HG03571 (cell line): ENCODE measurements around the gene TMEM109.
"Not testable (repeated sequence)": the region's sequence is repeated elsewhere in the genome, so short reads cannot be mapped to it uniquely, and the experiment has no call there.

Source experiments
- ATAC-seq: cut with Tn5 transposase; IDR thresholded peaks from one replicate; pipeline ENCODE4 v1.9.1; 2021; ENCODE audit not compliant: unreplicated experiment

TMEM109 gene

DNA sequence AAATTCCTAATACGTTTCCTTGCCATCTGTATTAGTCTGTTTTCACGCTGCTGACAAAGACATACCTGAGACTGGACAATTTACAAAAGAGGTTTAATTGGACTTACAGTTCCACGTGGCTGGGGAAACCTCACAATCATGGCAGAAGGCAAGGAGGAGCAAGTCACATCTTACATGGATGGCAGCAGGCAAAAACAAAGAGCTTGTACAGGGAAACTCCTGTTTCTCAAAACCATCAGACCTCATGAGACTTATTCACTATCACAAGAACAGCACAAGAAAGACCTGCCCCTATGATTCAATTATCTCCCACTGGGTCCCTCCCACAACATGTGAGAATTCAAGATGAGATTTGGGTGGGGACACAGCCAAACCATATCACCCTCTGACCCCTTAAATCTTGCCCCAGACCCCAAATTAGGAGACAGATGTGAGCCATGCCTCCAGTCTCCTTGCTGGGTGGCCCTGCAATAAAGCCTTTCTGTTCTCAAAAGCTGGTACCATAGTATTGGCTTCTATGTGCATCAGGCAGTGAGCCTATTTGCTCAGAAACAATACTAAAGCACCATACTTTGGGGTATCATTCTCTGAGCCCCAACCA lies 4.2 kb upstream of the TMEM109 start:
- not testable (repeated sequence) for ATAC-seq

DNA sequence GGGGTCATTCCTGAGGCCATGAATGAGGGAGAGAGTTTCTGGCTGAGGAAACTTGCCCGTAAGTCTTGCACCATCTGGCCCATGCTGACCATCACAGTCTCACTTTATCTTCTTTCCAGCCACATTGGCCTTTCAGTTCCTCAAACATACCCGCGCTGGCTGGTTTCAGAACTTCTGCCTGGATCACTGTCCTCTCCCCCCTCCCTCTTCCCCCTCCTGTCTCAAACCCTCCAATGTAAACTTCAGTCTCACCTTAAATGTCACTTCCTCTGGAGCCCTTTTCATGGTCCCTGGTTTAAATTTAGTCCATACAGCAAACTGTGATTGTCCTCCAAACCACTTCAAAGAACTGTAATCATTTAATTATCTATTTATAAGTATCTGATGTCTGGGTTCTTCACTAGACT lies 3.7 kb upstream of the TMEM109 start:
- ATAC-seq, result peak; percentile 36

DNA sequence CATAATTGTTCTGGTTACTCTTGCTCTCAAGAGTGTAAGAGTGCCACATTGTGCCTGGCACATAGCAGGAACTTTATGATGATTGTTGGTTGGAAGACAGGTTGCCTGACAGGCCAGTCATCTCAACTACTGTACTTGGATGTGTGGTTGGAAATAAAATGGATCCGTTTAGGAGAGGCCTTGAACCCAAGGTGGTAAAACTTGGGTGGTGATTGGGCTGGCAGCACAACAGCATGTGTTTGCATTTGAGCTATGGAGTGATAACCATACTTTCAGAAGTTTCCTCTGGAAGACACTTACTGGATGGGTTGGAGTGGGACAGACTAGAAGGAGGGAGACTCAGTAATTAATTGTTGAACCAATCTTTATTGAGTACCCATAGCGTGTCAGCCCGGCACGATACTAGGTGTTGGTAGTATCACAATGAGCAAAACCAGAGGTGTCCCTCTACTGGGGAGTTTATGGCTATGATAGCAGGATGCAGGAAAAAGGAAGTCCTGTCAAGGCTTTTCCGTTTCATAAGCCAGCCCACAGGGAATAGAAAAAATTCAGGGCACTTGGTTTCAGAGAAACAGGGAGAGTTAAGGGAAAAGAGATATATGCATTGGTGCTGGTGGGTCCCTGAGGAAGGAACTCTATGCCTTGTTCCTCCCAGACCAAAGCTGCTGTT lies 3.1 kb upstream of the TMEM109 start:
- ATAC-seq, result no peak

DNA sequence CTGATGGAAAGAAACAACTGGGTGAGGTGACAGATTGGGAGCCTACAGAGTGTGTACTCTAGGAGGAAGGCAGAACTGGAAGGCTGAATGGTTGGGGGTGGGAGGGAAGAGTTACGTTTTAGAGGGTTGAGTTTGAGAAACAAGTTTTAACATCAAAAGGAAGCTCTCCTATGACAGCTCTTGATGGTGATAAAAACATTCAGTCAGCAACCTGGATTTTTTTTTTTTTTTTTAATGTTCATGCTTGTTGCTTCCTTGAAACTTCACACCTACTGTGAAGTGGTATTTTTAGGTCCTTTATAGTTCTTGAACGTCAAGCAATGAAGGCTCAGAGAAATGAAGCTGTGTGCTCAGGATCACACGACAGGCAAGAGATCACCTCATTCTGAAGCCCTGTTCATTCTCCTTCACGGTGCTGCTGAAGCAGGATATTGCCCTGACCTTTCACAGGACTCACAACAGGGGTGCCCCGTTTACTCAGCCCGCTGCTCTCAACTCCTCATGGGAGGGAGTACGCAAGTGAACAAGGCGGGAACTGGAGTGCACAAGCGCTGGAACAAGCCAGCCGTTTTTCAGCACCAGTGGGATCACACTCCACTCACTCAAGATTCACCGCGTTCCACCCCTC lies 1.6 kb upstream of the TMEM109 start:
- ATAC-seq, result no peak

DNA sequence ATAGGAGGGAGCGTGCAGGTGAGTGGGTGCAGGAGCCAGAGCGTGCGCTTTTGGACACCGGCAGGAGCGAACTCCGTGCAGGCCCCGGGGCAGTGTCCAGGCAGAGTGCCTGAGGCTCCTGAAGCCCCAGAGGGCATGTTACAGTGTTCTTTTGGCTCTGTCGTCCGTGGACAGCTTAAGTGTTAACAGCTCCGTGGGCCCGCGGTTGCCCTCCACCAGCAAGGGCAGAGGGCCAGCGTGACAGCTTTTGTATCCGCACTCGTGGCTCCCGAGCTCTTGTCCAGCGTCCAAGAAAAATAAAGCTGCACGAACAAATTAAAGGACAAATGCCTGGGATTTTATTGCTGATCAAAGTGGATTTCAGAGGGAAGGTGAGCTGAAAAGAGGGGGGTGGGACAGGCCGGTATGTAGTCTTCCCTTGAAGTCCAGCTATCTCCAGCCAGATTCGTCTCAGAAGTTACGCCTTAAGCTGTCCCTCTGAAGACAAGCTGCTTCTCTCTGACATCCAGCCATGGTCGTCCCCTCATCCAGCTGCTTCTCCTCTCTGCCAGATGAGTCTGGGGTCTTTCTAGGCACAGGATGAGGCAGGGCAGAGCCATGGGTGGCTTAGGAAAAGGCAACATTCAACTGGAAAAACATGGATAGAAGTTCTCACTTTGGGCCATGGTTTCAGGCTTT lies 968 bp upstream of the TMEM109 start:
- ATAC-seq, result no peak

DNA sequence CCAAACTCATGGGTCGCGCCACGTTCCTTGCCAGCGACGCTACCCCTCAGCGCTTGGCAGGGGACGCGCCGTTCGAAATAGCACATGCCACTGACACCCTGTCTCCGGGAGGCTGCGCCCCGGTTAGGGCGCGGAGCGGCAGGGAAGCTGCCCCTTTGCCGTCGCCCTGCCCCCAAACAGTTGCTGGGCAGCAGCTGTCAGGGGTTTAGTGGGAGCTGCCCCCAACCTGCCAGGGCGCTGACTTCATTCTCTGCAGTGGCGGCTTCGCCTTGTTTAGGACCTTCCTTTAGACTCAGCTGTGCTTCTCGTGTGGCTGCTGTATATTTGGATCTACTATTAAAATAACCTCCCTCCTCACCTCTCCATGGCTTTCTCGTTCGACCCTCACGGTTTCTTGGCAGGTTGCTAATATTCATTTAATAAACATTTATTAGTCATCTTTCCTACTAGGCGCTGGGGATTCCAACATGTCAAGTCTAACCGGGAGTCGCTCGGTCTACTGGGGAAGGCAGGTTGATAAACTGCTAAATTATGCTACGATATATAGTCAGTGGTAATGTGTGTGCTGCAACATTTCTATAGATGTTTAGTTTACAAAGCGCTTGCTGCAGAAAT lies 782 bp downstream of the TMEM109 start:
- peak; percentile 4 for ATAC-seq

DNA sequence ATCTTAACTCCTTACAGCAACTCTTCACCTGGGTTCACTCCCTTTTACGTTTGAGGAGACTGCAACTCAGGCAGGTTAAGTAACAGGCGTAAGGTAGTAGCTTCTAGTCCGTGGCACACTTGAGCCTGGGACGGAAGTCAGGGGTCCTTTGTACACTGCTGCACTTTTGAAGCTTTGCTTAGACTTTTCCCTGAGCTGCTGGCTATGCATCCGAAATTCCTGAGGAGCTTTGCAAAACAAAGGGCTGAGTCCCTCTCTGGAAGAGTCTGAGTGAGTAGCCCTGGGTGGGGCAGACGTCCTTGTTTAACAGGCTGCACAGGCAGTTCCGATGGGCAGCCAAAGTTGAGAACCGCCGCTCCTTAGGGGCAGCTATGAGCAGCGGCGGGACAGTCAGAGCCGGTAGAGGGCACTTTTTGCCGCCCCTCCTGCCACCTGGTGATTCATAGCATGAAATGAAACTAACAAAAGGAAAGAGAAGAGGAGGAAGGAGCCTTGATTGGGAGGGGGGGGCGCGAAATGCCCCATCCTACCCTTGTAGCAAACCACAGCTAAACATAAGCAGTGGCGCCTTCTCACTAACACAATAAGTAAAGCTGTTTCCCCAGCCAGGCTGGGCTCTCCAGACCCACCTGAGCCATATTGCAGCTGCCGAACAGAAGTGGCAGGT lies 1.4 kb downstream of the TMEM109 start:
- peak; percentile 44 for ATAC-seq

DNA sequence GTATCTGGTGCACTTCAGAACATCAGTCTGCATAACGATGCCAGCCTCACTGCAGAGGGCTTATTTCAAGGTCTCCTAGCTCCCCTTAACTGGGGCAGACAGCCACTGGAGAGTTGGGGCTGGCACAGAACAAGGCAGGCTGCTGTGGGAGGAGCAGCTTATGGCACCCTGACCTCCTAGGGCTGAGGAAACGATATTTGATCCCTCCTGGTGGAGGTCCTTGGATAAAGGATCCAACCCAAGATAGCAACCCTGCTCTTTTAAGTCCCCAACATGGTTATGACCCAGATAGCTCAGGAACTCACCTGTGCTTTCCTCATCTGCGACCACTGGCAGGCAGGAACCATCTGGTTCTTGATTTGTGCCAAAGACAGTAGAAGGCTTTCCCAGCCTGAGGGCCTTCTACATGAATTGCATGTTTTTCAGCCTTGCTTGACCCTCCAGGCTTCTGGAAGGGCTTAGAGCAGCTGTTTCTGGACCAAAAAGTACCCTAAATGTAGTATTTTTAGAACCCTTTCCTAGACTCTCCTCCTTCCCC lies 2.8 kb downstream of the TMEM109 start:
- no peak for ATAC-seq

DNA sequence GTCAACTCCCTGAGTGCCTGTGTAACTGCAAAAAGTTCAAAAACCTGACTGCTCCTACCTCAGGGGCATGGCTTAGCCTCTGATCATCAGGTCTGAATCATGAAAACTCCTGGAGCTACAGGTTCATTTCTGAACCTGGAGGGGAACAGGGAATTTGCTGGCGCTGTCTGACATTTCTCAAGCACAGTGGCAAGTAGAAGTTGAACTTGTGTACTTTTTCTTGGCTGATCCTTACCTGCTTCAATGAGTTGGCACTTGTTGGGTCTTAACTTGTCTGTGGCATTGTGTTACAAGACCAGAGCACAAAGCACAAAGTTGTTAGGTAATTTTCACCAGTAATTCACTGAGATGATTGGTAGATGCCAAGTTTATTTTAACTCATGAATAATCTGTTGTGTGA lies 3.3 kb downstream of the TMEM109 start:
- ATAC-seq, result no peak

DNA sequence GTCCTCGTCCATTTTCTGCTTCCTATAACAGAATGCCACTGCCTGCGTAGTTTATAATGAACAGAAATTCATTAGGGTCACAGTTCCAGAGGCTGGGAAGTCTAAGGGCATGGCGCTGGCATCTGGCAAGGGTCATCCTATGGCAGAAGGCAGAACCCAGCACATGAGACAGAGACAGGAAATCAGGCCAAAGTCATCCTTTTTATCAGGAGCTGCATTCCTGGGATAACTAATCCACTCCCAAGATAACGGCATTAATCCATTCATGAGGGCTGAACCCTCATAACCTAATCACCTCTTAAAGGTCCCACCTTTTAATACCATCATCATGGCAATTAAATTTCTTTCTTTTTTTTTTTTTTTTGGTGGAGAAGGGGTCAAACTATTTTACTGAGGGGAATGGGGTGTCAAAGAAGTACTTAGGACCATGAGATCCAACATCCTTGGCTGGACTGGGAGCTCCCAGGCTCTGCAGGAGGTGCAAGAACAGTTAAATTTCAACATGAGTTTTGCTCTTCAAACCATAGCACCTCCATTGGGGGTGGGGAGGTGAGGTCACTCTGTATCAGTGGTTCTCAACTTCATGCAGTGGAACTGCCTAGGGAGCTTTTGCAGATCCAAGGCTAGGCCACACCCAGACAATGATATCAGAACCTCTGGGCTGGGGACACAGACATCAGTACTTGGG lies 4.4 kb downstream of the TMEM109 start:
- ATAC-seq, result no peak

DNA sequence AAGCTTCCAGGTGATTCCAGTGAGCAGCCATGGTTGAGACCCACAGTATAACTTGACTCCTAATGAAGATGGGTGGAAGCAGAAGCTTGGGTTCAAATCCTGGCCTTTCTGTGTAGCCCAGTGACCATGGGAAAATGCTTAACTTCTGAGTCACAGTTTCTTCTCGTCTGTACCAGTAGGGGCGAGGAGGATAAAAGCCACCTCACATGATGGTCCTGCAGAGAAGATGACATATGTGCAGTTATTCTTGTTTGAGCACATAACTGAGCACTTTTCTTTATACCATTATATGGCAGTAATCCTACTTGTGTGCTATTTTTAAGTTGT lies 4.9 kb downstream of the TMEM109 start:
- no peak for ATAC-seq

DNA sequence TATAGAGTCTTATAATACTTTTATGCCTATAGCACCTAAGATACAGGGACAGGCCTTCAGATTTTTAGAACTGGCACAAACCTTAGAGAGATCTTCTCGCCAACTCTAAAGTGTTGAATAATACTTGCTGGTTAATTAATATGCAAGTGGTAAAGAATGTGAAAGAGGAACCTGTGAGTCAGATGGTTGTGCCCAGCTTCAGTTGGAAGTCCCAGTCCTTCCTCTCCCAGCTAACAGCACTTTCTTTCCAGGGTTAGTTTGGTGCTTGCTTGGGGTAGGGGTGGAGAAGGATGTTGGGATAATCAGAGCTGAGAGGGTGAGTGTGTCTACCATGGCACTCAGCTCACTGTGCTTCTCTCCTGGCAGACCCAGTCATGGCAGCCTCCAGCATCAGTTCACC lies 5.4 kb downstream of the TMEM109 start:
- no peak for ATAC-seq

DNA sequence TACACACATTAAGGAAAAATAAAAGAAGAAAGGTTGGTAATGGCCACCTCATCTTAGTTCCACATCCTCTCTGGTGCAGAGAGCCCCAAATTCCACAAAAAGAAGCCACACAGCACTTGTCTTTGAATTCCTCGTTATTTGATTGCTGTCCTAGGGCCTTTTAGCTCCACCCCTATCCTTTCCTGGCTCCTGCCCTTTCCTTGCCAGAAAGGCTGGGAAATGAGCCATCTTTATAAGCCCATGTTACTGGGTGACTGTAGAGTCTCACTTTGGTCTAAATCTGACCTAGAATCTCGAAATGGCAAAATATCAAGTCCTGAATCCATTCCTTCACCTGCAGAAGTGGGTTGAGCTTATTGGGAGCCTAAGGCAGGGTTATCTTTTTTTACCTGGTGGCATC lies 6.0 kb downstream of the TMEM109 start:
- ATAC-seq, result no peak

DNA sequence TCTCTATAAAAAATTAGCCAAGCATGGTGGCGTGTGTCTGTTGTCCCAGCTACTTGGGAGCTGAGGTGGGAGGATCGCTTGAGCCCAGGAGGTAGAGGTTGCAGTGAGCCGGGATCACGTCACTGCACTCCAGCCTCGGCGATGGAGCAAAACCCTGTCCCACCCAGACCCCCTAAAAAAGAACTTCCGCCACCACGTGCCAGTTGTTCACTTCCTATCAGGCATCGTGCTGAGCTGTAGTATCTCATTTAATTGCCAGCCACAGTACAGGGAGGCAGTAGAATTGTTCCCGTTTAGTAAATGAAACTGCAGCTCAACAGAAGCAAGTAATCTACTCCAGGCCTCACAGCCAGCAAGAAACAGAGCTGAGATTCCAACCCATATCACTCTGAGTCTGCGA lies 7.3 kb downstream of the TMEM109 start:
- no peak for ATAC-seq

DNA sequence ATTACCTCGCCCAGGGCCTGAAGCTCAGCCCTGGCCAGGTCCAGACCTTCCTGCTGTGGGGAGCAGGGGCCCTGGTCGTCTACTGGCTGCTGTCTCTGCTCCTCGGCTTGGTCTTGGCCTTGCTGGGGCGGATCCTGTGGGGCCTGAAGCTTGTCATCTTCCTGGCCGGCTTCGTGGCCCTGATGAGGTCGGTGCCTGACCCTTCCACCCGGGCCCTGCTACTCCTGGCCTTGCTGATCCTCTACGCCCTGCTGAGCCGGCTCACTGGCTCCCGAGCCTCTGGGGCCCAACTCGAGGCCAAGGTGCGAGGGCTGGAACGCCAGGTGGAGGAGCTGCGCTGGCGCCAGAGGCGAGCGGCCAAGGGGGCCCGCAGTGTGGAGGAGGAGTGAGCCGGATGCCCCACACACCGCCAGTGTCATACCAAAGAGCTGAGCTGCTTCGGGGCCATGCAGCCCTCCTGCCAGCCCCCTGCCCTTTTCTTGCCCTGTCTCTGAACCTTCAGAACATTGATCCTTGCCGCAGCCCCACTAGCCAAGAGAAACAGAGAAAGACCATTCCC lies 7.9 kb downstream of the TMEM109 start:
- no peak for ATAC-seq

DNA sequence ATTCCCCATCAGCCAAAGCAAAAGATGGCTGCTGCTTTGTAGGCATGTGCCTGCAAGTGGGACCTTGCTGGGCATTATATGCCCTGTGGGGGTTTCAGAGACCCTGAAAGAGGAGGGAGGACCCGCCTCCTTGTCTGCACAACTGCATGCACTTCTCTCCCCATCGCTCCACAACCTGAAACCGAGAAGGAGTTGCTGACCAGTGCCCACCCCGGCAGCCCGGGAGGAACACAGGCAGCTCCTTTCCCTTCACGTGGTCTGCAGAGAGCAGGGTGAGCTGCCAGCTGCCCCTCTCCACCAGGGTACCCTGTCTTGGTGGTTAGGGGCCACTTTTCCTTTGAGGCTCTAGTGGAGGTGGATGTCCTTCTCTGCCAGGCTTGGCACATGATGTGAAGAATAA lies 8.9 kb downstream of the TMEM109 start:
- no peak for ATAC-seq

DNA sequence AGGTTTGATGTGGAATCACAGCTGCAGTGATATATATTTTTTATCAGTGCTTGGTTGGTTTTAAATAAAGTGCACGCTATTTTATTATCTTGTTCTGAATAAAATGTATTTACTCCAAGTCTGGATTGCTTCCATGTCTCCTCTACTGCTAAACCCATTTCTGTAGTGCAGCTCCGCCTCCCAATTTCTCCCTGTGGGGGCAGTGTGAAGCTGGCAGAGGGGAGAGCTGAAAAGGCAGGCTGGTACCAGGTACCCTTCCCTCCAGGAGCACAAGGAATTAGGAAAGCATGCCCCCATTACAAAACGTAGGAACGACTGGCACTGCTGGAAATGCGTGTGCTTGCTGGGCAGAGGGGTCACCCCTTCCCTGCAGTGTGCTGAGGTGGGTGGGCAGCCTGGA lies 9.4 kb downstream of the TMEM109 start:
- ATAC-seq, result no peak

DNA sequence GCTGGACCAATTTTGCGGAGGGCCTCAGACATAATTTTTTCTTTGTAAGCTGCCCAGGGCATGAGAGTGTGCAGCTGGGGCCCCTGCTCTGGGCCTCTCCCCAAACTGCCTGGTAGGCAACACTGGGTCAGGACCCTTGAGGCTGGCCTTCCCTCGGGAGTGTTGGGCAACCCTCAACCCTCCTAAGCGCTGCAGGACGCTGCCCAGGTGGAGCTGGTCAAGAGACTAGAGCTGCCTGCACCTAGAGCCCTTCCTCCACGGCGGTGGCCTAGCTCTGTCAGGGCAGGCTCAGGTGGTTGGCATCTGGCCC lies 9.8 kb downstream of the TMEM109 start:
- no peak for ATAC-seq

DNA sequence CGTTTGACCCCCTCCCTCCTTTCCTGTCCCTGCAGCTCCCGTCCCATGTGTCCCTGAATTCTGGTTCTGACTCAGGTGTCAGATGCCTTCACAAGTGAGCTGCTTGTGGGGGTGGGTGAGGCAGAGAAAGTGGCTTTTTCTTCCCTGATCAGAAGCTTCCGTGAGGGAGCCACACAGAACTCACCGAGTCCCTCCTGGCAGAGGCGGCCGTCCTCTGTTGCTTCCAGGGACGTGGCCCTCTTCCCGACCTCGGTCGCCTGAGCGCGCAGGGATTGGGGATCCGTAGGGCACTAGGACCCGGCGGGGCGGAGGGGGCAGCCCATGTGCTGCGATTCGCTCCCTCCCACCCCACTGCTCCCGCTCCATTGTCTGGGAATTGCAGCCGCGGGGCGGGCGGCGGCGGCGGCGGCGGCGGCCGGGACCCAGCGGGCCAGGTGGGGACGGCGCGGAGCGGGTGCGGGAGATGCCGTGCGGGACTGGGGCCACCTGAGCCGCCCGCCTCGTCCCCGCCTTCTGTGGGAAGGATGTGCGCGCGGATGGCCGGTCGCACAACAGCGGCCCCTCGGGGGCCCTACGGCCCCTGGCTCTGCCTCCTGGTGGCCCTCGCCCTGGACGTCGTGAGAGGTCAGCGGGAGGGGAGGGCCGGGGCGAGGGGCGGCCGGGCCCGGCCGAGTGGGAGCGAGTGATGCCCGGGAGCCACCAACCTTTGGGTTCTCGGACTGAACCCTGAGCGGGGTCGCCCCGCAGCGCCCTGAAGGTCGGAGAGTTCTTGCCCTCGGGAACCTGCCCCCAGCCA lies 10.3 kb downstream of the TMEM109 start, which contains the start of gene TMEM132A:
TSS of gene TMEM132A (plus strand) at position 351 of the 796 bp plus-strand sequence. CDS start at position 525, 174 bp downstream.
- ATAC-seq, result no peak
